GM12864 (cell line): ENCODE measurements around the gene EXOC3L4.

ENCODE experiments used
- DNase-seq: peaks from one replicate; pipeline ENCODE4 v3.0.0-alpha.2; 2011; ENCODE audit warnings: low read depth
- H3K4me3 ChIP-seq: 2 replicates; pipeline ENCODE4 v1.5.1; 2011; ENCODE audit warnings: mild to moderate bottlenecking, low read depth, low read length, control low read depth
- TF ChIP-seq, protein P1 (sequence below): IDR thresholded peaks from 2 replicates; pipeline ENCODE4 v1.5.1; 2011; ENCODE audit warnings: low read depth, mild to moderate bottlenecking, moderate library complexity, low read length, control low read depth, inconsistent platforms; ENCODE audit errors: missing control alignments

EXOC3L4 gene

DNA sequence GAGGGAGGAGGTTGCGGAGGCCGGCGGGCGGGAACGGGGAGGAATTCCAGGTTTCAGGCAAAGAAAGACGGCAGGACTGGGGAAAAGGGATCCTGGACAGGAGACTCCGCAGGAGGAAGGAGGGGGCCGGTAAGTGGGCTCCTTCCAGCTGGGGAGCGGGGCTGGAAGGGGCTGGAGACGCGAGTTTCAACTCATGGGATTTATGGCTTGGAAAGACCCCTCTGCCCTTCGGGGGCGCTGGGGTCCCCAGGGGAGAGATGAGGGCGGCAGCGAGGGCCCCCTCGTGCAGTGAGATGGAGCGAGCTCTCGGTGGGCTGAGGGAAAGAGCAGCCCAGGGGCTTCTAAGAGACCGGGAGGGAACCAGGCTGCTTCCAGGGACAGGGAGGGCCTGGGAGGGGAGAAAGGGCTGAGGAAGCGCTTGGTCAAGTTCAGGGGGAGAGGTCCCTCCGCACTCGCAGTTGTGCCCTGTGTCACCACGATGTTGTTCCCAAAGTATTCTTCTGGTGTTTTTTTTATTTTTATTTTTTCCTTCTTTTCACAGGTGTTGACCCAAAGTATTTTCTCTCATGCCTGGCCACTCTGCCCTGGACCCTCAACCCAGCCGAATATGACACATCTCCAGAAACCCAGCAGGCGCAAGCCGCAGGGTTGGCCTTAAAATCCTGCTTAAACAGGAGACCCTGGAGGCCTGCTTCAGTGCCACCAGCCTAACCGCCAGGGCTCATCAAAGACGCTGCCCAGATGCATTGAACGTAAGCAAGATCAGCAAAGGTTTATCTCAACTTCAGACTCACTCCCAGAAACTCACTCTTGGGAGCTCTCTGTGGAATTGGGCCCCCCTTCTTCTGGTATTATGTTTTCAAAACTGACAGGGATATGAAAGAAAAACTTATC lies 44.9 kb downstream of the EXOC3L4 start:
- no peak for DNase-seq
- no peak overlapping the region for H3K4me3 ChIP-seq
- TF ChIP-seq, protein P1, sequence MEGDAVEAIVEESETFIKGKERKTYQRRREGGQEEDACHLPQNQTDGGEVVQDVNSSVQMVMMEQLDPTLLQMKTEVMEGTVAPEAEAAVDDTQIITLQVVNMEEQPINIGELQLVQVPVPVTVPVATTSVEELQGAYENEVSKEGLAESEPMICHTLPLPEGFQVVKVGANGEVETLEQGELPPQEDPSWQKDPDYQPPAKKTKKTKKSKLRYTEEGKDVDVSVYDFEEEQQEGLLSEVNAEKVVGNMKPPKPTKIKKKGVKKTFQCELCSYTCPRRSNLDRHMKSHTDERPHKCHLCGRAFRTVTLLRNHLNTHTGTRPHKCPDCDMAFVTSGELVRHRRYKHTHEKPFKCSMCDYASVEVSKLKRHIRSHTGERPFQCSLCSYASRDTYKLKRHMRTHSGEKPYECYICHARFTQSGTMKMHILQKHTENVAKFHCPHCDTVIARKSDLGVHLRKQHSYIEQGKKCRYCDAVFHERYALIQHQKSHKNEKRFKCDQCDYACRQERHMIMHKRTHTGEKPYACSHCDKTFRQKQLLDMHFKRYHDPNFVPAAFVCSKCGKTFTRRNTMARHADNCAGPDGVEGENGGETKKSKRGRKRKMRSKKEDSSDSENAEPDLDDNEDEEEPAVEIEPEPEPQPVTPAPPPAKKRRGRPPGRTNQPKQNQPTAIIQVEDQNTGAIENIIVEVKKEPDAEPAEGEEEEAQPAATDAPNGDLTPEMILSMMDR: no peak

DNA sequence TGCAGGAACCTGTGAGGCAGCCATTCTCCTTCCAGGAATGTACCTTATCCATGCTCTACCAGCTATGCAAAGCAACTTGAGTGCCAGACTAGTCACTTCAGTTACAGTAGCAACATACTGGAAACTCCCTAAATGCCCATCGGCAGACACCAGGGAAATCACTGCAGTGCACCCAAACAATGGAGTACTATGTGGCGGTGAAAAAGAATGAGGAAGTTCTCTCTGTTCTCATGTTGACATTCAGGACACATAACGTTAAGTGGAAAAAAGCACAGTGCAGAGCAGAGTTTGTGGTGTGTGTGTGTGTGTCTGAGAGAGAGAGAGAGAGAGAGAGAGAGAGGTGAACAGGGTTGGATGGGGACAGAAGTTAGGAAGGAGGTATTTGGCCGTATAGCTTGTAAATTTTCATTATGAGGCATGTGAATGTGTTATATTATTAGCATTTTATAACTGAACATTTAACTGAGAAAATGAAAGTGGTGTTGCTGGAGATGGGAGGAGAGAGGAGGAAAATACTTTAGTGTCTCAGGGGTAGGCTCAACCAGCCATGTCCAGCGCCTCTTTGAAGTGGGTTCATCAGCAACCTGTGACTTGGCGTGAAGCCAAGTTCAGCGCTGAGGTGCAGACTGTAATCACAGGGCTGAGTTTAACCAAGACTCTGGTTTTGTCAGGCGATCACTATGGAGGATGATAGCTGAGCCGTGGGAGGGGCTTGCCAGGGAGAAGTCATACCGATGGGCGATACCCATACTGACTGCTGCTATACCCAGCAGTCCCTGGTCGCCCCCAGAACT lies 46.0 kb downstream of the EXOC3L4 start:
- TF ChIP-seq, protein P1: no peak
- DNase-seq: peak; percentile 48
- H3K4me3 ChIP-seq: no peak overlapping the region

DNA sequence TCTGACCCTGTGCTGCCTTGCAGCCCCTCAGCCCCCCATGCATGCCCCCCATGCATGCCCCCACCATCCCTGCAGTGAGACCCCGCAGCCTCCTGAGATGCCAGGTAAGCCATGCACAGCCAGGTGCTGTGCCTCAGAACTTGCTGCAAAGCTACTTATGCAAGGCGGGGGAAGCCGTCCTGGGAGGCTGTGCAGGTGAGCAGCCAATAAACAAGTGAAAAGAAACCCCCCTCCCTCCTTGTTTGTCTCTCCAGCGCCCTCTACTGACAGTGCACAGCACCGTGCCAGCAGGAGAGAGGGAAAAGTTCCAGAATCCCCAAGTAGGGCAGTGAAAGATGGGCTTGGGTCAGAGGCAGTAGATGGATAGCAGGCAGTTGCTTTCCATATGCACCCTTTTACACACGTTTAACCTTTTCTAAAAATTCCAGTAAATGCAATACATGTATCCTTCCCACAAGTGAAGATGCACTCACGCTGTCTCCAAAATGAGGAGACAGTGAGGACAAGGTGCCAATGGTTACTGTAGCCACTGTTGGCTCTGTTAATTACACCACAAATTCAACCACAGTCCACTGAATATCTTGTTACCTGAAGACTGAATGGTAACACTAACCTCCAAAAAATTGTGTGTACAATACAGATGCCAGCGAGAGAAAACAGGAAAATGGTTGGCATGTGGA lies 46.7 kb downstream of the EXOC3L4 start:
- no peak overlapping the region for H3K4me3 ChIP-seq

DNA sequence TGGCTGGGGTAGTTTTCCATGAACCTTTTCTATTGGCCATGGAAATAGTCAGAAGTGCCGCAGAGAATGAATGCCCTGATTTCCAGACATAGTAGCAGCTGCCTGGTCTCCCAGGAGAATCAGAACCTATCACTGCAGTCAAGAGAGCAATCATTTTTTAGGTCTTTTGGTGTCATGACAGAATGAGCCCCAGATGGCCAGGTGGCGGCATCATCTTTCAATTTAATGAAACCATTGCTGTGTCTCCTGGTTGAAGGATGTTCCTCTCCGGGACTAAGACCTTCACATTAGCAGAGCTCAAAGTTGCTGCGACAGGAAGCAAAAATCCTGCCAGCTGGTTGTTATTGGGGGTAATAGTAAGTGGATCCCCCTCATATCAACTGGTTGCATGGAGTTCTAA lies 47.5 kb downstream of the EXOC3L4 start:
- TF ChIP-seq, protein P1: no peak
- DNase-seq: no peak
- H3K4me3 ChIP-seq: no peak overlapping the region

More for the DNA sequence above, 46.7 kb downstream of the EXOC3L4 start:
- no peak for DNase-seq
- TF ChIP-seq, protein P1: peak; percentile 82

DNA sequence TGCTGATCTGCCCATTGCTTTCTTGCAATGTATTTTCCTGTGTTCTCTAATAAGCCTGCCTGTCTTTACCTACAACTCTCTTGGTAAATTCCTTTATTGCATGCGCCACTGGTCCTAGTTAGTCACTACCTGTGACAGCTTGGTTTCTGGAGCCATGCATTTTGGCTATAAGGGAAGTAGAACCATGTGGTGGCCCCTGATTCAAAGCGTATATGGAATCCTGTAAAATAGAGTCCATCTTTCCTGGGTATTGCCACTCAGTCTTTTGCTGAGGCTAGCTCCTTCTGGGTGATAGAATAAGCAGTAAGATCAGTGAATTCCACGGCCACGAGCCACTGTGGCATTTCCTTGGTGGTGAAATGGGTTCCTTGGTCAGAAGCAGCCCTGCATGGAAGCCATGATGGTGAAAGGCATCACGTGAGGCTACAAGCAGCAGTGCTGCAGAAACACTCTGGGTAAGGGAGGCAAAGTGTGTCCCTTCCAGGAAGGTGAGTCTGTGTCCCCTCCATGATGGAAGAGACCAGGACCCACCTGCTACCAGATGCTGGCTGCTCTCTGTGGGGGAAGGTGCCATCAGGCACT lies 48.3 kb downstream of the EXOC3L4 start:
- no peak for DNase-seq
- TF ChIP-seq, protein P1: no peak
- no peak overlapping the region for H3K4me3 ChIP-seq

DNA sequence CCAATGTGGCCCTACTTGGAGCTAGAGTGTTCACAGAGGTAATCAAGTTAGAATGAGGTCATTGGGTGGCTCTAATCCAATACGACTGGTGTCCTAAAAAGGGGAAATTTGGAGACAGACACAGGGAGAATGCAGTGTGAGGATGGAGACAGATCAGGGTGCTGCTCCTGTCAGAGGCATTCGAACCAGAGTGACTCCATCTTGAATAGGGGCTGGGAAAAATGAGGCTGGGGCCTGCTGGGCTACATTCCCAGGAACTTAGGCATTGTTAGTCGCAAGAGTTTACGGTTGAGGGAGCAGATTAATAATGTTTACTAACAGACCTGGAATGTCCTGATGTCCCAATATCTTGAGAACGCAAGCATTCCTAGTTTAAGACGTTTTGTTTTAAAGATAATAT lies 49.0 kb downstream of the EXOC3L4 start:
- TF ChIP-seq, protein P1: no peak
- no peak for DNase-seq
- no peak overlapping the region for H3K4me3 ChIP-seq
